ENCODE results near the gene ITGB5.

The ITGB5 gene

DNA sequence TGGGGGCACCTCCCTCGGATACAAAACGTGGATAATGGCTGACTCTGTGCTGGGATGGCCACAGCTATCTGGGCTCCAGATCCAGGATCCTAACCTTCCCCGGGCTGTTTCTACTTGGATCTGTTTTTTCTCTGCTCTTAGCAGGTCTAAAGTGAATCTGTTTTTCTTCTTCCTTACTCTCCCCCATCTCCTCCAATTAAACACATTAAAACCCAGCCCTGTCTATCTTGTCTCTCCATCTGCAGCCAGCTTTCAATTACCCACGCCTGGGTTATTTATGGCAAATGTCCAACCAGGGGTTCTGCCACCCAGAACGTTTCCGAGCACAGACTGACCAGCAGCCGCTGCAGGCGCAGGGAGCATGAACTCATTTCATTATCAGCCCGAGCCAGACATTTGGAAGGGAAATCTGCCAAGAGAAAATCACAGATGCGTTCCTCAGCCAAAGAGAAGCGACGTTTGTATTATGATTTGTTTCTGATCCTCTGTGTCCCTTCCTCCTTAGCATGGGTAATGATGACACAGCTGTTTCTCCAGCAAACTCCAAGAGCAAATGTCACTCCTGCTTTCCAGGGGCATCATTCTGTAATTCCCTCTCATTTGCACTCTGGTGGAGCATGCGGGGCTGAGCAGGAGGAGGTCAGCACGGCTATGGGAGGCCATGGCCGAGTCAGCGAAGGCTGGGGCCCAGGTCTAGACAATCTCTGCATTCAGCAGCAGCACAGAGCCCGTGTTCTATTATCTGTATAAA lies 114.9 kb downstream of the ITGB5 start:
- Histone ChIP-seq H3K9ac (ENCODE audit: low read length) (no peak overlapping the region), H3K4me1 (ENCODE audit: insufficient read depth, low read length, severe bottlenecking) (no peaks in the 10 kb centered on the region), H4K20me1 (ENCODE audit: insufficient read depth, low read length) (no peaks in the 10 kb centered on the region), H3K4me2 (ENCODE audit: low read length) (no peak overlapping the region), H3K79me2 (ENCODE audit: insufficient read depth, low read length) (no peaks in the 10 kb centered on the region), H3K27me3 (ENCODE audit: insufficient read depth, low read length) (no peaks in the 10 kb centered on the region), H3K4me3 (ENCODE audit: low read depth, low read length, poor library complexity, severe bottlenecking) (no peak overlapping the region), H3K9me2 (ENCODE audit: low read depth, low read length) (no peaks in the 10 kb centered on the region), H3K36me3 (ENCODE audit: insufficient read depth, low read length) (no peaks in the 10 kb centered on the region), H3K9me3 (ENCODE audit: low read length) (no peaks in the 10 kb centered on the region), H2AFZ (ENCODE audit: low read length) (no peak overlapping the region), H3F3A (ENCODE audit: insufficient read depth, low read length) (no peaks in the 10 kb centered on the region), H3K27ac (ENCODE audit: low read depth, low read length, poor library complexity, severe bottlenecking) (no peak overlapping the region)
- TF ChIP-seq, protein P1, sequence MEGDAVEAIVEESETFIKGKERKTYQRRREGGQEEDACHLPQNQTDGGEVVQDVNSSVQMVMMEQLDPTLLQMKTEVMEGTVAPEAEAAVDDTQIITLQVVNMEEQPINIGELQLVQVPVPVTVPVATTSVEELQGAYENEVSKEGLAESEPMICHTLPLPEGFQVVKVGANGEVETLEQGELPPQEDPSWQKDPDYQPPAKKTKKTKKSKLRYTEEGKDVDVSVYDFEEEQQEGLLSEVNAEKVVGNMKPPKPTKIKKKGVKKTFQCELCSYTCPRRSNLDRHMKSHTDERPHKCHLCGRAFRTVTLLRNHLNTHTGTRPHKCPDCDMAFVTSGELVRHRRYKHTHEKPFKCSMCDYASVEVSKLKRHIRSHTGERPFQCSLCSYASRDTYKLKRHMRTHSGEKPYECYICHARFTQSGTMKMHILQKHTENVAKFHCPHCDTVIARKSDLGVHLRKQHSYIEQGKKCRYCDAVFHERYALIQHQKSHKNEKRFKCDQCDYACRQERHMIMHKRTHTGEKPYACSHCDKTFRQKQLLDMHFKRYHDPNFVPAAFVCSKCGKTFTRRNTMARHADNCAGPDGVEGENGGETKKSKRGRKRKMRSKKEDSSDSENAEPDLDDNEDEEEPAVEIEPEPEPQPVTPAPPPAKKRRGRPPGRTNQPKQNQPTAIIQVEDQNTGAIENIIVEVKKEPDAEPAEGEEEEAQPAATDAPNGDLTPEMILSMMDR (IDR thresholded peaks at IDR 0.05; ENCODE audit: low read length) = no peak
- TF ChIP-seq EZH2 (IDR thresholded peaks at IDR 0.05; ENCODE audit: borderline replicate concordance, low read length) = no peak

DNA sequence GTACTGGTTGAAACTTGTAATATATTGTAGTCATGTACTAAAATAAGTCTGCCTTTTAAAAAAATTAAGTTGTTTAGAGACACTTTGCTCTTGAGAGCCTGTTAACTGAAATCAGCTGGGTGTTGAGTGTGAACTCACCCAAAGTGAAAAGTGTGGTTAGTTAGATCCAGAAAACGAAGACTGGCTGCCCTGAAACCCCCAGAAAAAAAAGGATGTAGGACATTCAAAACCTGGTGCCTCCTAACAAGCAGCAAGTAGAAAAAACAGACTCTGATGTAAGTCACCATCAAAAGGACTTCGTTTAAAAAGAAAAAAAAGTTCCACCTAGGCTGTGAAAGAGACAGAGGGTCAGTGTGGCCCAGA lies 116.1 kb downstream of the ITGB5 start:
- H2AFZ ChIP-seq (ENCODE audit: low read length) = no peak overlapping the region
- no peaks in the 10 kb centered on the region for H3K36me3 ChIP-seq (ENCODE audit: insufficient read depth, low read length)
- H3K27ac ChIP-seq (ENCODE audit: low read depth, low read length, poor library complexity, severe bottlenecking) = no peak overlapping the region

DNA sequence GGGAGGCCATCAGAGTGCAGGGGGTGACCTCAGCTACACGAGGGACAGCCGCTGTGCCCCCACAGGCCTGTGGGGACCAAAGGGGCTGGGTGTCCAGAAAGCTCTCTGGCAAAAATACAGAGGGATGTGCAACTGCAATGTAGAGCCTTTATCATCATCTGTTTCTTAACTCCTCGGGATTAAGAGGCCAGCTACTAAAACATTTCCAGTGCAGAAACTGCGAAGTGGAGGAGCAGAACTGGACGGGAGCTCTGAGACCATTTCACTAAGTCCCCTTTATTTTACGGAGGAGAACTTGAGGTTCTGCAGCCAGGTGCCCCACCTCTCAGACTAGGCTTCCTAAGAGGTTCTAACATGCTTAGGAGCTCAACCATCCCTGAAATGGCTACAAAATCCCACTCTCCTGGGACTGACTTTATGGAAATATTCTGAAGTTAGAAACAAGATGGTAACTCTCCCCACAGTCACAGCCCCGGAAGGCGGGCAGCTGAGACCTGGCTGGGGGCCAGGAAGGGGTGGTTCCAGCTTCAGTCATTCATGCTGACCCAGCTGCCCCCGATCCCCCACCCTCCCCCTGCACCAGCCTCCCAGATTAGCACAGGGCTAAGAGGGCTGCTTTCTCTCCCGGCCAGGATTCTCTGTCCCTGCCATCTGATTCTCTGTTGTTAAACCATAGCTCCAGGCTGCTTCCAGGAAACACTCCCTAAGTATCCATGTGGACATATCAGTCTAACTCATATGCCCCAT lies 116.7 kb downstream of the ITGB5 start:
- H2AFZ ChIP-seq (ENCODE audit: low read length) = no peak overlapping the region
- no peak overlapping the region for H3K4me2 ChIP-seq (ENCODE audit: low read length)

More for the DNA sequence above, 116.1 kb downstream of the ITGB5 start:
- Histone ChIP-seq H4K20me1 (ENCODE audit: insufficient read depth, low read length) (no peaks in the 10 kb centered on the region), H3K27me3 (ENCODE audit: insufficient read depth, low read length) (peaks cover 5% of the 10 kb centered on the region; the same call in 1 of the 2 replicates), H3K79me2 (ENCODE audit: insufficient read depth, low read length) (no peaks in the 10 kb centered on the region), H3K4me2 (ENCODE audit: low read length) (no peak overlapping the region), H3K9me3 (ENCODE audit: low read length) (no peaks in the 10 kb centered on the region), H3K9ac (ENCODE audit: low read length) (no peak overlapping the region), H3K4me3 (ENCODE audit: low read depth, low read length, poor library complexity, severe bottlenecking) (no peak overlapping the region), H3K4me1 (ENCODE audit: insufficient read depth, low read length, severe bottlenecking) (no peaks in the 10 kb centered on the region), H3F3A (ENCODE audit: insufficient read depth, low read length) (no peaks in the 10 kb centered on the region), H3K9me2 (ENCODE audit: low read depth, low read length) (no peaks in the 10 kb centered on the region)
- no peak for TF ChIP-seq EZH2 (IDR thresholded peaks at IDR 0.05; ENCODE audit: borderline replicate concordance, low read length)
- TF ChIP-seq, protein P1 (IDR thresholded peaks at IDR 0.05; ENCODE audit: low read length) = no peak

More for the DNA sequence above, 116.7 kb downstream of the ITGB5 start:
- Histone ChIP-seq H3F3A (ENCODE audit: insufficient read depth, low read length) (no peaks in the 10 kb centered on the region), H3K27me3 (ENCODE audit: insufficient read depth, low read length) (peaks cover 5% of the 10 kb centered on the region; the same call in 1 of the 2 replicates), H3K27ac (ENCODE audit: low read depth, low read length, poor library complexity, severe bottlenecking) (no peak overlapping the region), H3K4me3 (ENCODE audit: low read depth, low read length, poor library complexity, severe bottlenecking) (no peak overlapping the region), H3K4me1 (ENCODE audit: insufficient read depth, low read length, severe bottlenecking) (no peaks in the 10 kb centered on the region), H3K9me2 (ENCODE audit: low read depth, low read length) (no peaks in the 10 kb centered on the region), H3K9me3 (ENCODE audit: low read length) (no peaks in the 10 kb centered on the region), H3K36me3 (ENCODE audit: insufficient read depth, low read length) (no peaks in the 10 kb centered on the region), H3K79me2 (ENCODE audit: insufficient read depth, low read length) (no peaks in the 10 kb centered on the region), H3K9ac (ENCODE audit: low read length) (no peak overlapping the region), H4K20me1 (ENCODE audit: insufficient read depth, low read length) (no peaks in the 10 kb centered on the region)
- TF ChIP-seq, protein P1 (IDR thresholded peaks at IDR 0.05; ENCODE audit: low read length) = no peak
- no peak for TF ChIP-seq EZH2 (IDR thresholded peaks at IDR 0.05; ENCODE audit: borderline replicate concordance, low read length)

All from OCI-LY1 (cell line).